CD14-positive monocyte (primary cell): ENCODE measurements around the gene ADGRF5. TPM values are rescaled to one million over a fixed set of nuclear protein-coding genes. Genes with fewer than 3 reads are reported as not detected.

ENCODE experiments used
- DNase-seq, 3 donors: peaks; one replicate each; pipeline ENCODE4 v3.0.0-alpha.2; 2011 to 2022
- H2AFZ ChIP-seq: 2 replicates; pipeline ENCODE4 v1.6.0; 2012; ENCODE audit warnings: mild to moderate bottlenecking, low read depth, low read length, inconsistent platforms; ENCODE audit not compliant: insufficient read depth, poor library complexity, severe bottlenecking
- H3K27ac ChIP-seq, 2 donors: 1 replicate in 1 of 2; 2 replicates in 1 of 2; pipeline ENCODE4 v1.5.1; 2012 to 2013; ENCODE audit warnings: low read length in 2 of 2, control low read depth in 1 of 2, inconsistent platforms in 1 of 2, low read depth in 1 of 2, mild to moderate bottlenecking in 1 of 2
- H3K27me3 ChIP-seq, 2 donors: one replicate each; pipeline versions ENCODE4 v1.6.0 to v1.6.1; 2011 to 2013; ENCODE audit warnings: low read length in 2 of 2; ENCODE audit not compliant: control insufficient read depth in 2 of 2, insufficient read depth in 2 of 2
- H3K36me3 ChIP-seq, 2 donors: replicated peaks in 1 of 2; 1 replicate in 1 of 2; 2 replicates in 1 of 2; pipeline versions ENCODE4 v1.5.1 to v1.6.1; 2012 to 2013; ENCODE audit warnings: low read length in 2 of 2, control low read depth in 1 of 2, inconsistent platforms in 1 of 2, mild to moderate bottlenecking in 1 of 2; ENCODE audit not compliant: insufficient read depth in 2 of 2, control insufficient read depth in 1 of 2
- H3K4me1 ChIP-seq, 2 donors: 1 replicate in 1 of 2; 2 replicates in 1 of 2; pipeline versions ENCODE4 v1.5.1 to v1.6.1; 2012 to 2013; ENCODE audit warnings: low read length in 2 of 2, control low read depth in 1 of 2, inconsistent platforms in 1 of 2, mild to moderate bottlenecking in 1 of 2, moderate library complexity in 1 of 2; ENCODE audit not compliant: insufficient read depth in 2 of 2, control insufficient read depth in 1 of 2
- H3K4me2 ChIP-seq: replicated peaks from 2 replicates; pipeline ENCODE3; 2012; ENCODE audit warnings: low read length, moderate library complexity, mild to moderate bottlenecking; ENCODE audit not compliant: poor library complexity, severe bottlenecking; ENCODE audit errors: extremely low read depth
- H3K4me3 ChIP-seq, 3 experiments: fragments of 200-600 bp in 1 of 3; sonication (generic) in 1 of 3; replicated peaks in 1 of 3; 1 replicate in 2 of 3; 2 replicates in 1 of 3; pipeline ENCODE4 v1.5.1; 2011 to 2013; ENCODE audit warnings: low read length in 3 of 3, mild to moderate bottlenecking in 3 of 3, control low read depth in 2 of 3, low read depth in 2 of 3, inconsistent platforms in 1 of 3, moderate library complexity in 1 of 3
- H3K79me2 ChIP-seq: 2 replicates; pipeline ENCODE4 v1.6.0; 2012; ENCODE audit warnings: mild to moderate bottlenecking, control low read depth, inconsistent platforms, low read length, moderate library complexity; ENCODE audit not compliant: insufficient read depth
- H3K9ac ChIP-seq: 2 replicates; pipeline ENCODE4 v1.6.0; 2017; ENCODE audit warnings: low read length, mild to moderate bottlenecking; ENCODE audit not compliant: insufficient read depth, poor library complexity, severe bottlenecking
- H3K9me3 ChIP-seq, 2 donors: replicated peaks in 1 of 2; 1 replicate in 1 of 2; 2 replicates in 1 of 2; pipeline versions ENCODE4 v1.5.1 to v1.6.1; 2012 to 2013; ENCODE audit warnings: low read length in 2 of 2, control low read depth in 1 of 2; ENCODE audit not compliant: control insufficient read depth in 1 of 2, insufficient read depth in 1 of 2
- H4K20me1 ChIP-seq: 2 replicates; pipeline ENCODE4 v1.6.0; 2012; ENCODE audit warnings: mild to moderate bottlenecking, low read length, control low read depth, moderate library complexity; ENCODE audit not compliant: insufficient read depth
- H3K27ac Mint-ChIP-seq, 7 donors: one replicate each; pipeline ENCODE4 v1.8.0; 2020; ENCODE audit warnings: mild to moderate bottlenecking in 7 of 7, mixed read lengths in 7 of 7, moderate library complexity in 6 of 7, inconsistent platforms in 2 of 7
- H3K27me3 Mint-ChIP-seq, 3 donors: one replicate each; pipeline ENCODE4 v1.8.0; 2021 to 2022; ENCODE audit warnings: low read depth in 3 of 3, mild to moderate bottlenecking in 3 of 3, mixed read lengths in 3 of 3, moderate library complexity in 3 of 3, inconsistent platforms in 1 of 3
- H3K36me3 Mint-ChIP-seq, 2 donors: one replicate each; pipeline ENCODE4 v1.8.0; 2020; ENCODE audit warnings: mixed read lengths in 2 of 2, inconsistent platforms in 1 of 2, mild to moderate bottlenecking in 1 of 2
- H3K4me1 Mint-ChIP-seq: one replicate; pipeline ENCODE4 v1.8.0; 2020; ENCODE audit warnings: mild to moderate bottlenecking, mixed read lengths
- H3K4me3 Mint-ChIP-seq, 2 donors: one replicate each; pipeline ENCODE4 v1.8.0; 2020; ENCODE audit warnings: mild to moderate bottlenecking in 2 of 2, mixed read lengths in 2 of 2, moderate library complexity in 1 of 2
- H3K9me3 Mint-ChIP-seq, 7 donors: one replicate each; pipeline ENCODE4 v1.8.0; 2020 to 2022; ENCODE audit warnings: mixed read lengths in 7 of 7, mild to moderate bottlenecking in 6 of 7, moderate library complexity in 6 of 7, inconsistent platforms in 2 of 7
- CTCF ChIP-seq: fragments of 200-600 bp; IDR thresholded peaks from one replicate; pipeline ENCODE4 v1.8.0; 2022; ENCODE audit warnings: antibody characterized with exemption, mild to moderate bottlenecking
- WGBS: methylation state at CpG from one replicate; pipeline ENCODE4 v1.1.5; 2013; ENCODE audit warnings: missing lambda C conversion rate; ENCODE audit not compliant: insufficient coverage; 5-methylcytosine and 5-hydroxymethylcytosine counted together
- intact Hi-C, 2 donors: fragments of 100-400 bp; cut with micrococcal nuclease; formaldehyde crosslinking; loops; one replicate each; pipeline versions ENCODE4 v1.15.0 to v1.15.1; 2023
- polyA plus RNA-seq, 3 donors: library from polyadenylated mRNA; depleted of rRNA in 1 of 3; unstranded in 2 of 3; stranded (reverse) in 1 of 3; fragments of 300-500 nt in 2 of 3; fragments of >200 nt in 1 of 3; fragmentation: Illumina TruSeq in 2 of 3; gene quantifications; 1 replicate in 2 of 3; 2 replicates in 1 of 3; pipeline ENCODE4 v1.2.3, GENCODE V29; 2012 to 2021

The ADGRF5 gene
- polyA plus RNA-seq, 3 donors, result not detected

GRCh38 chr6:46808806-46809205, 112.9 kb downstream of the ADGRF5 start:
- Histone ChIP-seq H3K36me3 (no peaks in the 10 kb centered on the region), H3K4me3 (no peak overlapping the region), H4K20me1 (no peaks in the 10 kb centered on the region), H3K27ac (no peak overlapping the region), H3K9me3 (no peaks in the 10 kb centered on the region), H3K9ac (no peak overlapping the region), H3K27me3 (no peaks in the 10 kb centered on the region), H2AFZ (no peak overlapping the region), H3K4me1 (no peaks in the 10 kb centered on the region), H3K4me2 (no peak overlapping the region), H3K79me2 (no peaks in the 10 kb centered on the region)
- H3K36me3 Mint-ChIP-seq, result no peaks in the 10 kb centered on the region
- H3K27me3 Mint-ChIP-seq, result peaks cover 0 to 7% (median 6%) of the 10 kb centered on the region in 3 donors
- WGBS, result no CpG with 5 or more reads among the region's 1 CpG
- no peaks in the 10 kb centered on the region for H3K4me1 Mint-ChIP-seq
- peak overlapping the region in 1 of 7 donors; percentile 14 for H3K27ac Mint-ChIP-seq
- DNase-seq, result no peak
- peaks cover 0 to 5% (median 2%) of the 10 kb centered on the region in 7 donors for H3K9me3 Mint-ChIP-seq
- TF ChIP-seq CTCF, result no peak
- intact Hi-C loops, result no loop called here
- H3K4me3 Mint-ChIP-seq, result no peak overlapping the region

Other genes with a start within 250 kb of the ADGRF5 start
- gene TDRD6, start 234.1 kb downstream of the ADGRF5 start, polyA plus RNA-seq, result under 1 TPM in 2 of 3 donors, not detected in 1; 0.29 to 0.94 TPM
- 10 to 100 TPM; 10.2 to 53.5 (median 24.4) TPM for gene PLA2G7, start 186.6 kb downstream of the ADGRF5 start, polyA plus RNA-seq
- not detected for gene ANKRD66, start 175.0 kb downstream of the ADGRF5 start, polyA plus RNA-seq
- gene MEP1A, start 128.5 kb downstream of the ADGRF5 start, polyA plus RNA-seq, result under 1 TPM; 0.05 to 0.10 (median 0.07) TPM
- gene ADGRF1, start 120.4 kb upstream of the ADGRF5 start, polyA plus RNA-seq, result under 1 TPM in 1 of 3 donors, not detected in 2; 0.03 TPM